Measurements from ENCODE around the gene FAM110A. TPM values are rescaled to one million over a fixed set of nuclear protein-coding genes. Genes with fewer than 3 reads are reported as not detected.
"Not testable (repeated sequence)": the region's sequence is repeated elsewhere in the genome, so short reads cannot be mapped to it uniquely, and the experiment has no call there.

Gene FAM110A
- total RNA-seq, 1 donor from 2014 or later: 11.1 TPM

- Mint-ChIP-seq H3K4me1 (no peaks in the 10 kb centered on the region), H3K27ac (no peak overlapping the region), H3K4me3 (no peak overlapping the region), H3K9me3 (no peaks in the 10 kb centered on the region), H3K27me3 (ENCODE audit: low read depth) (peaks cover 51% of the 10 kb centered on the region), H3K36me3 (no peaks in the 10 kb centered on the region)
- no peak for DNase-seq (ENCODE audit: low spot score in 2 of 2, unreplicated experiment in 2 of 2)
- TF ChIP-seq, protein P1, sequence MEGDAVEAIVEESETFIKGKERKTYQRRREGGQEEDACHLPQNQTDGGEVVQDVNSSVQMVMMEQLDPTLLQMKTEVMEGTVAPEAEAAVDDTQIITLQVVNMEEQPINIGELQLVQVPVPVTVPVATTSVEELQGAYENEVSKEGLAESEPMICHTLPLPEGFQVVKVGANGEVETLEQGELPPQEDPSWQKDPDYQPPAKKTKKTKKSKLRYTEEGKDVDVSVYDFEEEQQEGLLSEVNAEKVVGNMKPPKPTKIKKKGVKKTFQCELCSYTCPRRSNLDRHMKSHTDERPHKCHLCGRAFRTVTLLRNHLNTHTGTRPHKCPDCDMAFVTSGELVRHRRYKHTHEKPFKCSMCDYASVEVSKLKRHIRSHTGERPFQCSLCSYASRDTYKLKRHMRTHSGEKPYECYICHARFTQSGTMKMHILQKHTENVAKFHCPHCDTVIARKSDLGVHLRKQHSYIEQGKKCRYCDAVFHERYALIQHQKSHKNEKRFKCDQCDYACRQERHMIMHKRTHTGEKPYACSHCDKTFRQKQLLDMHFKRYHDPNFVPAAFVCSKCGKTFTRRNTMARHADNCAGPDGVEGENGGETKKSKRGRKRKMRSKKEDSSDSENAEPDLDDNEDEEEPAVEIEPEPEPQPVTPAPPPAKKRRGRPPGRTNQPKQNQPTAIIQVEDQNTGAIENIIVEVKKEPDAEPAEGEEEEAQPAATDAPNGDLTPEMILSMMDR (IDR thresholded peaks at IDR 0.05; ENCODE audit: unreplicated experiment): no peak
These were observed 57.1 kb downstream of the FAM110A start for GRCh38 chr20:890666-891057.

GRCh38 chr20:891058-891705 is 57.7 kb downstream of the FAM110A start:
- Mint-ChIP-seq H3K36me3 (no peaks in the 10 kb centered on the region), H3K9me3 (peaks cover 2% of the 10 kb centered on the region), H3K4me3 (no peak overlapping the region), H3K27me3 (ENCODE audit: low read depth) (peaks cover 46% of the 10 kb centered on the region), H3K27ac (no peak overlapping the region), H3K4me1 (no peaks in the 10 kb centered on the region)
- TF ChIP-seq, protein P1 (IDR thresholded peaks at IDR 0.05; ENCODE audit: unreplicated experiment): no peak
- no peak for DNase-seq (ENCODE audit: low spot score in 2 of 2, unreplicated experiment in 2 of 2)

DNA sequence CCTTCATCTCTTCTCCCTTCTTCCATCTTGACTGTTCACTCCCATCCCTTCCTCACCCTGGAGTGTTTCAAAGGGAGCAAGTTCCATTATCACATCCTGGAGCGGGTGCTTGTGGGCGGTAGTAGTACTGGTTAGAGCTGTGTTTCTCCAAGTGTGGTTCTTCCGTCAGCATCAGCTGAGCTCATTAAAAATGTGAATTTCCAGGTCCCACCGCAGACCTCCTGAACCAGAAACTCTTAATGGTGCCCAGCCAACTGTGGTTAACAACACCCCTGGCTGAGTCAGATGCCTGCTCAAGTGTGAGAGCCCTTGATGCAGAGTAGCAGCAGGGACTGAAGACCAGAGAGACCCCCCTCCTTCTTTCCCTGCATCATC is 58.2 kb downstream of the FAM110A start:
- peaks cover 6% of the 10 kb centered on the region for H3K9me3 Mint-ChIP-seq
- H3K27me3 Mint-ChIP-seq (ENCODE audit: low read depth): peaks cover 41% of the 10 kb centered on the region
- no peak overlapping the region for H3K27ac Mint-ChIP-seq
- no peaks in the 10 kb centered on the region for H3K36me3 Mint-ChIP-seq
- no peaks in the 10 kb centered on the region for H3K4me1 Mint-ChIP-seq
- TF ChIP-seq, protein P1 (IDR thresholded peaks at IDR 0.05; ENCODE audit: unreplicated experiment): no peak
- no peak for DNase-seq (ENCODE audit: low spot score in 2 of 2, unreplicated experiment in 2 of 2)
- H3K4me3 Mint-ChIP-seq: no peak overlapping the region

DNA sequence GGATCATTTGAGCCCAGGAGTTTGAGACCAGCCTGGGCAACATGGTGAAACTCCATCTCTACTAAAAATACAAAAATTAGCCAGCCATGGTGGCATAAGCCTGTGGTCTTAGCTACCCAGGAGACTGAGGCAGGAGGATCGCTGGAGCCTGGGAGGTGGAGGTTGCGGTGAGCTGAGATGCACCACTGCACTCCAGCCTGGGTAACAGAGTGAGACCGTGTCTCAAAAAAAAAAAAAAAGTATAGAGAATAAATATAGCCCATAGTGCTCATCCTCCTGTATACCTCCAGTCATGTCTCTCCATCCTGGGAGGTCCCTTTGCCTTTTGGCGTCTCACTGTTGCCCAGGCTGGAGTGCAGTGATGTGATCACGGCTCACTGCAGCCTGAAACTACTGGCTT is 58.9 kb downstream of the FAM110A start:
- H3K4me3 Mint-ChIP-seq; H3K36me3 Mint-ChIP-seq; H3K27ac Mint-ChIP-seq; H3K4me1 Mint-ChIP-seq; DNase-seq (ENCODE audit: low spot score in 2 of 2, unreplicated experiment in 2 of 2): not testable (repeated sequence)
- Mint-ChIP-seq H3K9me3 (peaks cover 13% of the 10 kb centered on the region), H3K27me3 (ENCODE audit: low read depth) (peaks cover 38% of the 10 kb centered on the region)

Other genes starting within 250 kb of the FAM110A start
- 0.74 to 0.90 TPM (median 0.75 TPM) in 3 replicates for gene TCF15, start 223.4 kb upstream of the FAM110A start, total RNA-seq
- gene SRXN1, start 180.5 kb upstream of the FAM110A start, total RNA-seq: 13.3 to 13.6 TPM (median 13.5 TPM) in 3 replicates
- gene SCRT2, start 157.9 kb upstream of the FAM110A start, total RNA-seq: not detected in 3 replicates
- gene SLC52A3, start 65.2 kb upstream of the FAM110A start, total RNA-seq: 0.25 to 0.36 TPM (median 0.29 TPM) in 3 replicates
- gene ANGPT4, start 82.6 kb downstream of the FAM110A start, total RNA-seq: 0.31 to 0.35 TPM (median 0.34 TPM) in 3 replicates
- 7.5 to 9.5 TPM (median 8.9 TPM) in 3 replicates for gene RSPO4, start 168.6 kb downstream of the FAM110A start, total RNA-seq

Measured in mesothelial cell of epicardium (in vitro differentiated cells).